ENCODE data around the gene MED27. TPM values are rescaled to one million over a fixed set of nuclear protein-coding genes. Genes with fewer than 3 reads are reported as not detected.

The MED27 gene
- total RNA-seq, 1 donor from 2014 or later = 10.5 TPM

DNA sequence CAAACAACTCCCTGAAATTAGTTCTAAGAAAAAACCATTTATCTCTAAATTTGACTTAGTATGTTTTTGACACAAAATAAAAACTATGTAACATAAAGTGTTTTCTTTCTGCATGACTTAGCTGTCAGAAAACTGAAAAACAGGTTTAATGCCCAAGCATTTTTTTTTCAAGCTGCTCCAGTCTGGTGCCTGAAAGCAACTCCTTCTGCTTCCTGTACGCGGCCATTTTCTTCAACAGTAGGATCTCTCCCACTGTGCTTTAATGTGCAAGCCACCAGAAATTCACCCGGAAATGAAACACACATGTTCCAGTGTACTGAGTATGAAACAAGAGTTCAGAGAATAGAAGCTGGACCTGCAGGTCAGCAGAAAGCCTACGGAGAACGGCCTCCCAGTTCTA lies 161.2 kb downstream of the MED27 start:
- DNase-seq (ENCODE audit: low read depth) = no peak
- Histone ChIP-seq H3K36me3 (ENCODE audit: control insufficient read depth, insufficient read depth, low read length) (no peaks in the 10 kb centered on the region), H3K27me3 (ENCODE audit: control insufficient read depth, insufficient read depth, low read length) (no peaks in the 10 kb centered on the region), H3K4me3 (ENCODE audit: low read depth, low read length) (no peak overlapping the region)
- TF ChIP-seq, protein P1, sequence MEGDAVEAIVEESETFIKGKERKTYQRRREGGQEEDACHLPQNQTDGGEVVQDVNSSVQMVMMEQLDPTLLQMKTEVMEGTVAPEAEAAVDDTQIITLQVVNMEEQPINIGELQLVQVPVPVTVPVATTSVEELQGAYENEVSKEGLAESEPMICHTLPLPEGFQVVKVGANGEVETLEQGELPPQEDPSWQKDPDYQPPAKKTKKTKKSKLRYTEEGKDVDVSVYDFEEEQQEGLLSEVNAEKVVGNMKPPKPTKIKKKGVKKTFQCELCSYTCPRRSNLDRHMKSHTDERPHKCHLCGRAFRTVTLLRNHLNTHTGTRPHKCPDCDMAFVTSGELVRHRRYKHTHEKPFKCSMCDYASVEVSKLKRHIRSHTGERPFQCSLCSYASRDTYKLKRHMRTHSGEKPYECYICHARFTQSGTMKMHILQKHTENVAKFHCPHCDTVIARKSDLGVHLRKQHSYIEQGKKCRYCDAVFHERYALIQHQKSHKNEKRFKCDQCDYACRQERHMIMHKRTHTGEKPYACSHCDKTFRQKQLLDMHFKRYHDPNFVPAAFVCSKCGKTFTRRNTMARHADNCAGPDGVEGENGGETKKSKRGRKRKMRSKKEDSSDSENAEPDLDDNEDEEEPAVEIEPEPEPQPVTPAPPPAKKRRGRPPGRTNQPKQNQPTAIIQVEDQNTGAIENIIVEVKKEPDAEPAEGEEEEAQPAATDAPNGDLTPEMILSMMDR (IDR thresholded peaks at IDR 0.05; ENCODE audit: insufficient read depth, low read length, severe bottlenecking) = no peak
- FAIRE-seq = no peak

DNA sequence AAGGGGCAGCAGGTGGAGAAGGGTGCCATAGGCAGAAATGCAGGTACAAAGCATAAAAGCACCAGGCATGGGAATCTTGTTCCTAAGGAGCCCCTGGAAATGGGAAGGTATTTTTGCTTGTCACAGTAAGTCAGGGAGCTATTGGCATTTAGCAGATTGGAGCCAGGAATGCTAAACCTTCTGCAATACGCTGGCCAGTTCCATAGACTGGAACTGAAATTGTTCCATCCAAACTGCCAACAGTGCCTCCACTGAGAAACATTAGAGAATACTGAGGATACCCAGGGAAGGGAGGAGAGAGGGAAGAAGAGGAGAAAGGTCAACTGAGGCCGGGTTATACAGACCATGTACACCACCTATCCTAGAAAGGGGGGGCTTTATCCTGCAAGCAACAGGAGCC lies 162.7 kb downstream of the MED27 start:
- Histone ChIP-seq H3K36me3 (ENCODE audit: control insufficient read depth, insufficient read depth, low read length) (no peaks in the 10 kb centered on the region), H3K27me3 (ENCODE audit: control insufficient read depth, insufficient read depth, low read length) (no peaks in the 10 kb centered on the region), H3K4me3 (ENCODE audit: low read depth, low read length) (no peak overlapping the region)
- TF ChIP-seq, protein P1 (IDR thresholded peaks at IDR 0.05; ENCODE audit: insufficient read depth, low read length, severe bottlenecking) = no peak
- no peak for DNase-seq (ENCODE audit: low read depth)
- no peak for FAIRE-seq

DNA sequence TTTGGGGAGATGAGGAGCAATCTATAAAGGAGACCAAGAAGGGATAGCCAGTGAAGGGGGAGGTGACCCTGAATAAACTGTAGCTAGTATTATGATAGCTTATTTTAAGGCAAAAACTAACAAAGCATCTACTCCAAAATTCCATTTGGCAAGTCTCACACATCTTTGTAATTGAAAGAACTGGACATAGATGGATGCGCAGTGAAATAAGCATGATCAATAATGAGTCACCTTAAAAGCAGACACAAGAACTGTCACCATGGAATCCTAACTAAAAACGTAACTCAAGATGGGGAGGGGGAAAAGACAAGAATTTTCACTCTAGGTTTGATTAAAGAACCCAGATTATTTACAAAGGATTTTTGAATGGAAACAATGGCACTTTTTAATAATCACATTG lies 164.5 kb downstream of the MED27 start:
- H3K36me3 ChIP-seq (ENCODE audit: control insufficient read depth, insufficient read depth, low read length) = no peaks in the 10 kb centered on the region
- TF ChIP-seq, protein P1 (IDR thresholded peaks at IDR 0.05; ENCODE audit: insufficient read depth, low read length, severe bottlenecking) = no peak
- H3K27me3 ChIP-seq (ENCODE audit: control insufficient read depth, insufficient read depth, low read length) = no peaks in the 10 kb centered on the region
- peak; percentile 35 for DNase-seq (ENCODE audit: low read depth)
- H3K4me3 ChIP-seq (ENCODE audit: low read depth, low read length) = no peak overlapping the region
- FAIRE-seq = no peak

DNA sequence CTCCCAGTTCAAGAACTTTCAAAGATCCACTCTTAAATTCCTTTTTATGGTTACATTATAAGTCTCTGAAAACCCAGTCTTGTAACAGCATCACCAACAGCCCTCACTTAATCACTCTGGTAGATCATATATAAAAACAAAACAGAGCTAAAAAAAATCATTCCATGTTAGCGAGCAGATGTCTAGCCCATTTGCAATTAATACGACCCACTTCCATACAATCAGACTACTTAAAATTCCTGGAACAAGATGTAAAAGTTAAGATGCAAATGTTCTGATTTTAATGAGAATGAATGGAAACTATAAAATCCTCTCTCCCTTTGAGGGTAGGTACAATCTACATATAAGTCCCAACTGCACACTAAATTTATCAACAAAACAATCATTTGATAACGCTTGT lies 167.0 kb downstream of the MED27 start:
- DNase-seq (ENCODE audit: low read depth) = no peak
- TF ChIP-seq, protein P1 (IDR thresholded peaks at IDR 0.05; ENCODE audit: insufficient read depth, low read length, severe bottlenecking) = no peak
- no peak for FAIRE-seq
- Histone ChIP-seq H3K27me3 (ENCODE audit: control insufficient read depth, insufficient read depth, low read length) (no peaks in the 10 kb centered on the region), H3K36me3 (ENCODE audit: control insufficient read depth, insufficient read depth, low read length) (no peaks in the 10 kb centered on the region), H3K4me3 (ENCODE audit: low read depth, low read length) (no peak overlapping the region)

DNA sequence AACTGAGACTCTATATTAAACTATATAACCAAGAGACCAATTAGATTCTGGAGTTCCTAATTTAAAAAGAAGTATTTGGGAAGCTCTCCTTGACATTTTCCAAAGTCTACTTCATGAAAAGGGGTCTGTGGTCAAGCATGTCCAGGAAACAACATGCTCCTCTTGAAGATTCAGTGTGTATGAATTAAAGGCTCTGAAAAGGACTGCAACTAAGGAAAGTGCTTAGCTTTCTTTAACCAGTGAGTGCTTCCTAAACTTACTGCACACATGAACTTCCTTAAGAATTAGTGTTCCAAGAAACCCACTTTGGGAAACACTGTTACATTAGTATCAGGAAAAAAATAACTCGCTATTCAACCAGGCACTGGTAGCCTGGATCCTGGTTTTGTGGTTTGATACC lies 167.6 kb downstream of the MED27 start:
- FAIRE-seq = no peak
- H3K27me3 ChIP-seq (ENCODE audit: control insufficient read depth, insufficient read depth, low read length) = no peaks in the 10 kb centered on the region
- H3K4me3 ChIP-seq (ENCODE audit: low read depth, low read length) = no peak overlapping the region
- no peaks in the 10 kb centered on the region for H3K36me3 ChIP-seq (ENCODE audit: control insufficient read depth, insufficient read depth, low read length)
- DNase-seq (ENCODE audit: low read depth) = no peak
- TF ChIP-seq, protein P1 (IDR thresholded peaks at IDR 0.05; ENCODE audit: insufficient read depth, low read length, severe bottlenecking) = no peak

DNA sequence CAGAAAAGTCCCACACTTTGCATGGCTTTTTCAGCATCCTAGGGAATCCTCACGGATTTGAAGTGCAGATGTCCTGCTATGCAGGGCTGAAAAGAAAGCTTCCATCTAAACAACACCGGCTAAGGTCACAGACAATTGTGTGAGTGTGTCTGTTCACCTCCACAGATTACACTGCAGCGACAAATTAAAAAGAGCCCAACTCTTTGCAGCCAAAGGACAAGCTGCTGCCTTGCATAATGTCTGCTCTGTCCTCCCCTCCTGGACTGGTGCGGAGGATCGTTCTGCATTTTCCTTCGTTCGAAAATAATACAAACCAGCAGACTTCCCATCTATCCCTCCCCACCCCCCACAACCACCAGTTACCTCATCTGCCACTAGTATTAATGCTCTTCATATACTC lies 169.1 kb downstream of the MED27 start:
- Histone ChIP-seq H3K27me3 (ENCODE audit: control insufficient read depth, insufficient read depth, low read length) (no peaks in the 10 kb centered on the region), H3K36me3 (ENCODE audit: control insufficient read depth, insufficient read depth, low read length) (no peaks in the 10 kb centered on the region), H3K4me3 (ENCODE audit: low read depth, low read length) (no peak overlapping the region)
- DNase-seq (ENCODE audit: low read depth) (no peak), FAIRE-seq (no peak)
- TF ChIP-seq, protein P1 (IDR thresholded peaks at IDR 0.05; ENCODE audit: insufficient read depth, low read length, severe bottlenecking) = no peak
